Measurements from ENCODE around the gene SLC6A5.

SLC6A5 gene

GRCh38 chr11:20707876-20708275 lies 108.5 kb downstream of the SLC6A5 start:
- H3K27ac Mint-ChIP-seq = no peak overlapping the region
- CTCF ChIA-PET = no interaction called here
- H3K9me3 Mint-ChIP-seq = peaks cover 2% of the 10 kb centered on the region
- no peak overlapping the region for H3K4me3 Mint-ChIP-seq
- DNase-seq = no peak
- no peaks in the 10 kb centered on the region for H3K4me1 Mint-ChIP-seq
- H3K36me3 Mint-ChIP-seq = no peaks in the 10 kb centered on the region
- H3K27me3 Mint-ChIP-seq = no peaks in the 10 kb centered on the region

Measured in activated naive CD4-positive, alpha-beta T cell treated with anti-CD3 and anti-CD28 coated beads, Interleukin-2, amount 10 ng/mL, durations not matched to agents 7 days and 5 days (primary cell).